M059J (cell line): ENCODE data around the gene JAKMIP1. TPM values are rescaled to one million over a fixed set of nuclear protein-coding genes. Genes with fewer than 3 reads are reported as not detected.

Experiments
- DNase-seq: peaks from one replicate; pipeline ENCODE4 v3.0.0-alpha.2; 2012; ENCODE audit warnings: low read depth
- total RNA-seq: library from RNA; depleted of rRNA; stranded (reverse); fragments of >200 nt; shearing (Covaris generic); gene quantifications from 2 replicates; pipeline ENCODE4 v1.2.3, GENCODE V29; 2014

The JAKMIP1 gene
- total RNA-seq, 1 experiment from 2014 or later, result not detected

DNA sequence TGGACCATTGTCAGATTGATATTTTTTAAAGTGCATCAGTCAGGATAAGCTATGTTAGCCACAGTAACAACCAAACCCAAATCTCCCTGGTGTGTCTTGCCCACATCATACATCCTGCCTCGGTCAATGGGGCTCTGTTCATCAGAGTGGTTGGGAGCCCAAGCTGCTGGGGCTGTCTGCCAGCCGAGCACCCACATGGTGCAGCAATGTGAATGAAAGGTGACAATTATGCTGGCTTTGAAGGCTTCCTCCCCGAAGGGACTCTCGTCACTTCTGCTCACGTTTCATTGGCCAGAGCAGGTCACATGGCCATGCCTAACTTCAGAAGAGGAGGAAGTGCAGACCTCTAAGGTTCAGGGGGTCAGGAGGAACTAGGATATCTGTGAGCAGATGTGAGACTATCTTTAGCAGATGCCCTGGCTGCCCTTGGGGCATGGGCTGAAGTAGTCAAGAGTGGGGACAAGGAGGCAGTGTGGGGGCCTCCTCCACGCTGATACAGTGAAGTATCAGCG, 1.3 kb upstream of the JAKMIP1 start:
- DNase-seq, result no peak

GRCh38 chr4:6200922-6201362, 593 bp upstream of the JAKMIP1 start:
- no peak for DNase-seq

DNA sequence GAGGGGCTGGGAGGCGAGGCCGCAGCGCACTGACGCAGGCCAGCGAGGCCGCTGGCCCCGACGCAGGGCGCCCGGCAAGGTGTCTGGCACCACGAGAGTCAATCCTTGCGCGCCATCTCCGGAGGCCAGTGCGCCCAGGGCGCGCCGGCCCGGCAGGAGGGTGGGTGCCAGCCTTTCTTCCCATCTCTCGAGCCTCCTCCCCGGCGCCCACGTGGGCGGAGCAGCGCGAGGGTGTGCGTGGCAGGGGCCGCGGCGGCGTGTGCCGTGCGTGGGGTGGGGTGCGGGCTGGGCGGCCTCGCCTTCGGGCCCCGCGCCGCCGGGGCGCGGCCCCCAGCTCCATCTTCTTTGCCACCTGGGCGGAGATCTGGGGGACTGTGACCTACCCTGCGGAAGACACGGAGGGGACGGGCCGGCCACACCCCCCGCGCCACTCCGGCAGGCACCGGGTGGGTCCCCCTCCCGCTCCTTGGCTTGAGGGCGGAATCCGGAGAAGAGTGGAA, 877 bp downstream of the JAKMIP1 start:
- no peak for DNase-seq

DNA sequence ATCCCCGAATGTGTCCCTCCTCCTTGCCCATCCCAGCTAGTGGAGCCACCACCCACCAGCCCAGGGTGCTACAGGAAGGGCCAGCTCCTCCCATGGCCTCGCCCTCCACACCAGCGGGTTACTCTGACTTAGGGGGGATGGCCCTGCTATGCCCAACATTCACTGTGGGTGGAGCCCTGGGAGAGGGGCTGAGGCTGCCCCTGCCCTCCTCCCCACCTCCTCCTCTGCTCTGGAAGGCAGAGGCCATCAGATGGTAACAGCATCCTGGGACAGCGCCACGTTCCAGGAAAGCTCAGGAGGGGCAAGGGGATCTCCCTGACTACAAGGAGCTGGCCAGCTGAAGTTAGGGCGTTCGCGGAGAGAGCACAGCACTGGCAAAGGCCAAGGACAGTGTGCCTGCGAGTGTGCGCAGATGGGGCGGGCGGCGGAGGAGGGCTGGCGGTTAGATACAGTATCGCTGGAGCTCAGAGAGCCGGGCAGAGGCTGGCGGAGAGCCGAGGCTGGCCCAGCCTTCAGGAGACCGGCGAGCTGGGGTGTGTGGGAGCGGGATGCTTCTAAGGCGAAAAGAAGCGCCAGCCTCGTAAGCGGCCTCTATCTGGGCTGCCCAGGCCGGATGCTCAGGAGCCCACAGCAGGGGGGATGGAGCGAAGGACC, 1.5 kb downstream of the JAKMIP1 start:
- no peak for DNase-seq

DNA sequence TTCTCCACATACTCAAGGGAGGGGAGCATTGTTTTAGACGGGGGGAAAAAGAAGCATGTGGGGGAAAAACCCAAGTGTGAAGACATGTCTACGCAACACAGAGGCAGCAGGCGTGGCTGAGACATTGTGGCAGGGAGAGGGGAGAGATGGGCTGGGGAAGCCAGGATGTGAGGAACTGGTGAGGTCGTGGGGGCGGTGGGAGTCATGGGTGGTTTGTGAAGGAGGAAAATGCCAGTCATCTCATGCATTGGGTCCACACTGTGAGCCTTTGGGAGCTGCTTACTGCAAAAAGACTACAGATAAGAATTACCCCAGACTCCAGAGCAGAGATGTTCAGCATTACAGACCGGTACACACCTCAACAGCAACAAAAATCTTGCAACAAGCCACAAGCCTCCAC, 2.1 kb downstream of the JAKMIP1 start:
- no peak for DNase-seq

- DNase-seq, result no peak
These were observed 2.7 kb downstream of the JAKMIP1 start for GRCh38 chr4:6197433-6198174.

GRCh38 chr4:6196871-6197270, 3.5 kb downstream of the JAKMIP1 start:
- no peak for DNase-seq

DNA sequence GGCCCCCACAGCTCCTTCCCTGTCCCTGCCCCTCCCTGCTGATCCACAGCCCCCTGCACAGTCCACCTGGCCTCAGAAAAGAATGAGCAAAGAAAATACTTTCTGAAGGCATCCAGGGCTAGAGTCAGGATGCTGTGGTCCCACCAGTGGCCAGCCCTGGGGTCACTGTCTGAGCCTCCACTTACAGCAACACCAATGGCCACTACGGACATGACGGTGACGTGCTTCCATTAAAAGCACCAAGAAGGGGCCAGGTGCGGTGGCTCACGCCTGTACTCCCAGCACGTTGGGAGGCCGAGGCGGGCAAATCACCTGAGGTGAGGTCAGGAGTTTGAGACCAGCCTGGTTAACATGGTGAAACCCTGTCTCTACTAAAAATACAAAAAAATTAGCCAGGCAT, 4.0 kb downstream of the JAKMIP1 start:
- no peak for DNase-seq

DNA sequence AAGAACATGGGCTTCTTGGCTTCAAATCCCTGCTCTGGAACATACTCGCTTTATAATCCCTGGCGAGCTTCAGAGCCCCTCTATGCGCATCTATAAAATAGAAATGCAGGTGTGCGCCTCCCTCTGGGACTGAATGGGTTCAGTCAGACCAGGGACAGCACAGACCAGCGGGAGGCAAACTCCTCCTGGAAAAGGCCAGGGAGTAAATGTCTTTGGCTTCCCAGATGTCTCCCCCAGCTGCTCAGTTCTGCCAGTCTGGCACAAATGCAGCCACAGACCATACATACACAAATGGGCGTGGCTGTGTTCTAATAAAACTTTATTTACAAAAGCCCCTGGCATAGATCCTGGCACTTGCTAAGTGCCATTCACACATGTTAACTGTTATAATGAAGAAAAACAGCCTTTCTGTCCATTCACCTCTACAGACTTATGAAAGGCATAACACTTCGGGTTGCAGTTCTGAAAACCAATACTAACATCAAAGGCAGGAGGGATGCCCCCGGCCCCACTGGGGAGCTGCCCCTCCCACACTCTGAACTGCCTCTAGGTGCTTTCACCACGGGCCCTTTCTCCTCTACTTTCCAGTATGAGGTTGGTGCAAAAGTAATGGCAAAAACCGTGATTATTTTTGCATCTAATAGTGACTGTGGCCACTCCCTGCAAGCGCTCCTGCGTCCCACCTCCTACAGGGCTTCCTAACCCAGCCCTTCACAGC, 4.6 kb downstream of the JAKMIP1 start:
- DNase-seq, result no peak

DNA sequence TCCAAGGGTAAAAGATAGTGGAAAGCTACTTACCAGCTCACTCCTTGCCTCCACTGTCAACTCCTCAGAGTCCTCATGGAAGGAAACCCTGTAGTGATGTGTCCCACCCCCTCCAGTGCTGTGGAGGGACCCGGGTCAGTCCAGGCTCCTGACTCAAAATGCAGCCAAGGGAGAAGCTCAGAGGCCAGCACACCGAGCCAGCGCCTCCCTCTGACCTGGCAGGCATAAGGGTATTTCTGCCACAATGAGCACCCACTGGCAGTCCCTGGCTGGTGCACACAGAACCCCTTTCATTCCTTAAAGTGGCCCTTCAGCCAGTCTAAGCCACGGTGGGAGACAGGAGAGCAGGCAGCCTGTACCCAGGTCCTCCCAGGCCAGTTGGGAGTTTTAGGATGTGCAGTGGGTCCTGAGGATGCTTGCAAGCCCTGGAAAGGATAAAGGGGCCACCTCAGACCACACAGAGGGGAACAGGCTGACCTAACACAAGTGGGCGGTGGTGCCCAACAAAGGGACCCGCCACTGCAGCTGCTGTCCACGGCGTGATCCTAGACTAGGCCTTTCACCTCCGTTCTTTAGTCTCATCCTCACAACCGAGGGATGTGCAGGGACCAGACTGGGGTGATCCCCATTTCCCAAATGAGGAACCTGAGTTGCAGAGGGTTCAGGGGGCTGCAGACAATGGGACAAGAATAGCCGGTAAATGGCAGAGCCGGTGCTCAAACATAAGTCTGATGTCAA, 5.7 kb downstream of the JAKMIP1 start:
- no peak for DNase-seq

GRCh38 chr4:6193399-6193798, 7.0 kb downstream of the JAKMIP1 start:
- no peak for DNase-seq

DNA sequence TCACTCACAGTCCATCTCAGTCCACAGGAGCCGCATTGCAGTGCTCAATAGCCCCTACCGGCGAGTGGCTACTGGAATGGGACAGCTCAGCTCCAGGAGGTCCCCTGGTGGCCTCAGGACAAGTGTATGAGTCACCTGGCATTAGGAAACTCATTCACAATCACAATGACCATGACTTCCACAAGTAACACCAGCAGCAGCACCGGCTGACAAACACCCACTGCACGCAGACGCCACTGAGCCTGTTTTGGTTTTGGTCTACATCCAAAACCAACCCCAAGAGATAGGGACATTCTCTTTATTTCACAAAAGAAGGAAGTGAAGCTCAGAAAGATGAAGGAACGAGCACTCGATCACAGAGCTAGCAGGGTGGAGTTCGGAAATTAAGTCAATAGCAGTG, 8.1 kb downstream of the JAKMIP1 start:
- DNase-seq, result peak; percentile 44

GRCh38 chr4:6191448-6192130, 8.8 kb downstream of the JAKMIP1 start:
- no peak for DNase-seq

- no peak for DNase-seq
These were observed 9.9 kb downstream of the JAKMIP1 start for GRCh38 chr4:6190486-6190885.

DNA sequence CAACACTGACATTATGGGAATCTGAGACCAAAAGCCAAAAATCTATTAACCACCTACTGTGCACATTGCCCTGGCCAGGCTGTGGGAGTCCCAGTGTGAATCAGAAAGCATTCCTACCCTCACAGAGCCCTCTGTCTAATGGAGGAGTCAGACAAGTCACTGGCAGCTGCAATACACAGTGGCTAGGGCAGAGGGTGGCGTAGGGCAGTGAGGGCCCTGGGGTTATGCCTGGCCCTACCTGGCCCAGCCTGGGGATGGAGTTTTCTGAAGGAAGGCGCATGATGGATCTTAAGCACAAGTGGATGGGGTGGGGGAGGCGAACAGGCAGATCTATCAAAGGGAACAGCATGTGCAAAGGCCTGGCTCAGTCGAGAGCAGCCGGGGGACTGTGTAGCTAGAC, 10.8 kb downstream of the JAKMIP1 start:
- DNase-seq, result no peak

DNA sequence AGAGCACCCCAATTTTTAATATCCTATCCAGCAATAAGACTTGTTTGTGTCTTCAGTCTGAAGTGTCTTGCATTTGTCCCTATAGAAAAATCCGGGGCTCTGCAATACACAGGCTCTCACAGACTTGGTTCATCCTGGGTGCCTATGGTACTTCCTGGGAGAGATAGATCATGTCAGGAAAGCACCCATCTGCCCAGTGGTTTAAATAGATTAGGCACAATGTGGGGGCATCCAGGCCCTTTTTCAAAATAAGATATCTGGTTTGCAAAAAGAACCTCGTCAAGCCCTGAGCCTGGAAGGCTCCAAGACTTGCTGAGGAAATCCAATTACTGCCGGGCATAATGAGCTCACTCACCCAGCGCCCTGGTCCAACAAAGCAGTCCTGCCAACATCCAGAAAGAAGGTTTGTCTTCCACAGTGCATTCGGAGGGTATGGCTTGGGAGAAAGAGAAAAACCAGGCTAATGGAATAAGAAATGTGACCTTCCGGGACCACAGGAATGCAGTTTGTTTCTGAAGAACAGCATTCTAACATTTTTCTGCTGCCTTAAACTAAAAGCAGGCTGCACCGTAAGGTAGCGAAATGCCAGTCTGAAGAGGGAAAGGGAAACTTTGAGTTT, 11.6 kb downstream of the JAKMIP1 start:
- no peak for DNase-seq

DNA sequence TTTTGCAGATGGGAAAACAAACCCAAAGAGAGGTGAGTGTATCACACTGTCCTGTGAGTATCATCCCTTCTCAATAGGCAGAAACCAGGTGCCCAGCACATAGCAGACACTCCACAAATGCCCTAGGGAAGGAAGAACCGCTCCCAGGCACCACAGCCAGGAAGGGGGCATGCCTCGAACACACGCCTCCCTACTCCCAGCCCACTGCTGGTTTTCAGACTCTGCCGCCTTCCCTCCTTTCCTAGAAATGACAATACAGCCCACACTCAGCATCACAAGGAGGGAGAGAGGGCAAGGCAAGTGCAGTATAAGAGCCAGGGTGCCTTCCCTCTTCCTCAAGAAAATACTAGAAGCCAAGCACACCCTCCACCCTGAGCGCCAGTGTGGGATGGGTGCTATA, 16.2 kb downstream of the JAKMIP1 start:
- DNase-seq, result no peak

GRCh38 chr4:6183740-6184139, 16.6 kb downstream of the JAKMIP1 start:
- DNase-seq, result no peak

DNA sequence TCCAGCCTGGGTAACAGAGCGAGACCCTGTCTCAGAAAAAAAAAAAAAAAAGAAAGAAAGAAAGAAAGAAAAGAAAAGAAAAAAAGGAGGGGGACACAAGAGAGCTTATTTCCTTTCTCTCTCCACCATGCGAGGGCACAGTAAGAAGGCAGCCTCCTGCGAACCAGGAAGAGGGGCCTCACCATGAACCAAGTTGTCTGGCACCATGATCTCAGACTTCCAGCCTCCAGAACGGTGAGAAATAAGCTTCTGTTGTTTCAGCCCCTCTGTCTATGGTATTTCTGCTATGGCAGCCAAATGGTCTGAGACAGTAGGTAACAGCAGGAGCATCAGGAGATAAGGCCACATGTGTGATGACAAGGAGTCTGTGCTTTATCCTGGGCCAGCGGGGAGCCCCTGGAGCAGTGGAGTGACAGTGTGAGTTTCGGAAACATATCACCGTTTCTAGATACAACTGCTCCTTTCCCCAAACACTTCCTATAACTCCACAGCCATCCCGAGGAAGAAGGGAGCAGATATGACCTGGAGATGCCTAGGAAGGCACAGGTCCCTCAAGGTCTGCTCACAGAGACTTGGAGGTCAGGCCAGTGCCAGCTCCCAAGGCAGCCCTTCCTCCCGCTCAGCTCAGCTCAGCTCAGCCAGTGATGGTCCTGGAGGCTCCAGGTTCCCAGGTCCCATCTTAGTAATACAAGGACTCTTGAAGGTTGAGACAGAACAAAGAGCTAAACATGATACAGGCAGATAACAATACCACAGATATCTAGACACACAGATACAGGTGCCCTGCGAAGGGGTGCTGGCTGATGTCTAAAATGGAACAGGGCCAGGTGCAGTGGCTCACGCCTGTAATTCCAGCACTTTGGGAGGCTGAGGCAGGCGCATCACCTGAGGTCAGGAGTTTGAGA, 17.7 kb downstream of the JAKMIP1 start:
- no peak for DNase-seq
